ENCODE data around the gene PREB.

DNA sequence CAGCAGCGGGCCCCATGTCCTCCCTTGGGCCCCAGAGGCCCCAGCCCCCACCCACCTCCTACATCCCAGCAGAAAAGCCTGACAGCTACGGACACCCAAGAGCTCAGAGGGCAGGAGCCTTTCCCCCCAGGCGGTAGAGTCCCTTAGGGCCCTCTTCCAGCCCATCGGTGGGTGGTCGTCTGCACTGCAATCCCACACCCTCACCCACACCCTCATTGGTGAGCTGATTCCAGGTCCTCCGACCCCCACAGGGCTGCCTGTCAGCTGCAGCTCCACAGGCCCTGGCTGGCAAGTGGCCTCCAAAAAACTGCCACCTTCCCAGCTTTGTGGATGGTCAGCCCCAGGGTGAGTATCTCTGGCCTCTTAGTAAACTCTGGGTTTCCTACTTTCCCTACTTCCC is 24.8 kb upstream of the PREB start:
- TF ChIP-seq, protein P1, sequence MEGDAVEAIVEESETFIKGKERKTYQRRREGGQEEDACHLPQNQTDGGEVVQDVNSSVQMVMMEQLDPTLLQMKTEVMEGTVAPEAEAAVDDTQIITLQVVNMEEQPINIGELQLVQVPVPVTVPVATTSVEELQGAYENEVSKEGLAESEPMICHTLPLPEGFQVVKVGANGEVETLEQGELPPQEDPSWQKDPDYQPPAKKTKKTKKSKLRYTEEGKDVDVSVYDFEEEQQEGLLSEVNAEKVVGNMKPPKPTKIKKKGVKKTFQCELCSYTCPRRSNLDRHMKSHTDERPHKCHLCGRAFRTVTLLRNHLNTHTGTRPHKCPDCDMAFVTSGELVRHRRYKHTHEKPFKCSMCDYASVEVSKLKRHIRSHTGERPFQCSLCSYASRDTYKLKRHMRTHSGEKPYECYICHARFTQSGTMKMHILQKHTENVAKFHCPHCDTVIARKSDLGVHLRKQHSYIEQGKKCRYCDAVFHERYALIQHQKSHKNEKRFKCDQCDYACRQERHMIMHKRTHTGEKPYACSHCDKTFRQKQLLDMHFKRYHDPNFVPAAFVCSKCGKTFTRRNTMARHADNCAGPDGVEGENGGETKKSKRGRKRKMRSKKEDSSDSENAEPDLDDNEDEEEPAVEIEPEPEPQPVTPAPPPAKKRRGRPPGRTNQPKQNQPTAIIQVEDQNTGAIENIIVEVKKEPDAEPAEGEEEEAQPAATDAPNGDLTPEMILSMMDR (conservative IDR thresholded peaks at IDR 0.05; ENCODE audit: low read length) = no peak
- TF ChIP-seq EZH2phosphoT487 (IDR thresholded peaks at IDR 0.05; ENCODE audit: borderline replicate concordance) = no peak
